ENCODE measurements around the gene HDGFL1. TPM values are rescaled to one million over a fixed set of nuclear protein-coding genes. Genes with fewer than 3 reads are reported as not detected.

Gene HDGFL1
- polyA plus RNA-seq, 2 of the 4 experiments (the other 2 are of a cell fraction) = not detected

GRCh38 chr6:22580337-22580736, 11.0 kb downstream of the HDGFL1 start:
- no peak overlapping the region for H3K27ac ChIP-seq
- DNase-seq (ENCODE audit: low read depth in 1 of 2, low spot score in 1 of 2) (no peak), FAIRE-seq (no peak), ATAC-seq (no peak)
- H3K4me2 ChIP-seq = no peak overlapping the region
- no peaks in the 10 kb centered on the region for H3K9me3 ChIP-seq
- ChIA-PET POLR2A (no interaction called here), CTCF (no interaction called here)
- no peak overlapping the region for H3K4me3 ChIP-seq
- no peaks in the 10 kb centered on the region for H3K4me1 ChIP-seq
- TF ChIP-seq MYC (IDR thresholded peaks at IDR 0.05; ENCODE audit: borderline replicate concordance, low read length) (no peak), PHF8 (IDR thresholded peaks at IDR 0.05; ENCODE audit: borderline replicate concordance, low read depth) (no peak), CBX8 (IDR thresholded peaks at IDR 0.05) (no peak), EHMT2 (IDR thresholded peaks at IDR 0.05; ENCODE audit: low read depth) (no peak), EHF (CRISPR knock-in tag; IDR thresholded peaks at IDR 0.05) (no peak), ZFP36 (IDR thresholded peaks at IDR 0.05; ENCODE audit: borderline replicate concordance, partially characterized antibody) (no peak), POLR2AphosphoS2 (conservative IDR thresholded peaks at IDR 0.05; ENCODE audit: low read length) (no peak), CEBPB (IDR thresholded peaks at IDR 0.05) (no peak), CHD4 (IDR thresholded peaks at IDR 0.05; ENCODE audit: borderline replicate concordance) (no peak), HOXB13 (CRISPR knock-in tag; IDR thresholded peaks at IDR 0.05; ENCODE audit: low read depth) (no peak)
- TF ChIP-seq, protein P1, sequence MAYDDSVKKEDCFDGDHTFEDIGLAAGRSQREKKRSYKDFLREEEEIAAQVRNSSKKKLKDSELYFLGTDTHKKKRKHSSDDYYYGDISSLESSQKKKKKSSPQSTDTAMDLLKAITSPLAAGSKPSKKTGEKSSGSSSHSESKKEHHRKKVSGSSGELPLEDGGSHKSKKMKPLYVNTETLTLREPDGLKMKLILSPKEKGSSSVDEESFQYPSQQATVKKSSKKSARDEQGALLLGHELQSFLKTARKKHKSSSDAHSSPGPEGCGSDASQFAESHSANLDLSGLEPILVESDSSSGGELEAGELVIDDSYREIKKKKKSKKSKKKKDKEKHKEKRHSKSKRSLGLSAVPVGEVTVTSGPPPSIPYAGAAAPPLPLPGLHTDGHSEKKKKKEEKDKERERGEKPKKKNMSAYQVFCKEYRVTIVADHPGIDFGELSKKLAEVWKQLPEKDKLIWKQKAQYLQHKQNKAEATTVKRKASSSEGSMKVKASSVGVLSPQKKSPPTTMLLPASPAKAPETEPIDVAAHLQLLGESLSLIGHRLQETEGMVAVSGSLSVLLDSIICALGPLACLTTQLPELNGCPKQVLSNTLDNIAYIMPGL (CRISPR knock-in tag; IDR thresholded peaks at IDR 0.05; ENCODE audit: borderline replicate concordance) = no peak
- 64% methylated on average over 5 of the region's 5 CpGs for WGBS (ENCODE audit: missing lambda C conversion rate)

GRCh38 chr6:22582417-22583205, 13.2 kb downstream of the HDGFL1 start:
- Histone ChIP-seq H3K4me3 (no peak overlapping the region), H3K9me3 (no peaks in the 10 kb centered on the region), H3K4me1 (no peaks in the 10 kb centered on the region), H3K27ac (no peak overlapping the region), H3K4me2 (no peak overlapping the region)
- ChIA-PET CTCF (no interaction called here), POLR2A (no interaction called here)
- WGBS (ENCODE audit: missing lambda C conversion rate) = 75% methylated on average over 4 of the region's 4 CpGs
- ATAC-seq = no peak
- no peak for FAIRE-seq
- no peak for DNase-seq (ENCODE audit: low read depth in 1 of 2, low spot score in 1 of 2)
- TF ChIP-seq, protein P1 (CRISPR knock-in tag; IDR thresholded peaks at IDR 0.05; ENCODE audit: borderline replicate concordance) = no peak
- TF ChIP-seq HOXB13 (CRISPR knock-in tag; IDR thresholded peaks at IDR 0.05; ENCODE audit: low read depth) = no peak
- no peak for TF ChIP-seq ZSCAN20 (CRISPR knock-in tag; IDR thresholded peaks at IDR 0.05)
- no peak for TF ChIP-seq CHD2 (IDR thresholded peaks at IDR 0.05; ENCODE audit: low read length, partially characterized antibody)
- peak; percentile 27 for TF ChIP-seq MAFK (IDR thresholded peaks at IDR 0.05; ENCODE audit: partially characterized antibody)
- no peak for TF ChIP-seq RARB (CRISPR knock-in tag; IDR thresholded peaks at IDR 0.05)

- Histone ChIP-seq H3K4me3 (no peak overlapping the region), H3K4me2 (no peak overlapping the region), H3K9me3 (no peaks in the 10 kb centered on the region), H3K27ac (no peak overlapping the region), H3K4me1 (no peaks in the 10 kb centered on the region)
- POLR2A ChIA-PET = no interaction called here
- WGBS (ENCODE audit: missing lambda C conversion rate) = 59% methylated on average over 5 of the region's 5 CpGs
- ATAC-seq (no peak), DNase-seq (ENCODE audit: low read depth in 1 of 2, low spot score in 1 of 2) (no peak), FAIRE-seq (no peak)
- CTCF ChIA-PET = no interaction called here
- TF ChIP-seq ELK1 (IDR thresholded peaks at IDR 0.05; ENCODE audit: low read depth, low read length) (no peak), JUN (IDR thresholded peaks at IDR 0.05) (no peak), E2F6 (IDR thresholded peaks at IDR 0.05; ENCODE audit: borderline replicate concordance, low read depth) (no peak), GATA3 (IDR thresholded peaks at IDR 0.05; ENCODE audit: borderline replicate concordance) (no peak), ZC3H11A (IDR thresholded peaks at IDR 0.05) (no peak), NFE2L2 (conservative IDR thresholded peaks at IDR 0.05; ENCODE audit: low read length) (no peak), CHD4 (IDR thresholded peaks at IDR 0.05; ENCODE audit: borderline replicate concordance) (no peak), PHF8 (IDR thresholded peaks at IDR 0.05; ENCODE audit: borderline replicate concordance, low read depth) (no peak), NR3C1 (IDR thresholded peaks at IDR 0.05) (no peak), FOXS1 (CRISPR knock-in tag; IDR thresholded peaks at IDR 0.05) (no peak), HOXB13 (CRISPR knock-in tag; IDR thresholded peaks at IDR 0.05; ENCODE audit: low read depth) (no peak)
- TF ChIP-seq, protein P2, sequence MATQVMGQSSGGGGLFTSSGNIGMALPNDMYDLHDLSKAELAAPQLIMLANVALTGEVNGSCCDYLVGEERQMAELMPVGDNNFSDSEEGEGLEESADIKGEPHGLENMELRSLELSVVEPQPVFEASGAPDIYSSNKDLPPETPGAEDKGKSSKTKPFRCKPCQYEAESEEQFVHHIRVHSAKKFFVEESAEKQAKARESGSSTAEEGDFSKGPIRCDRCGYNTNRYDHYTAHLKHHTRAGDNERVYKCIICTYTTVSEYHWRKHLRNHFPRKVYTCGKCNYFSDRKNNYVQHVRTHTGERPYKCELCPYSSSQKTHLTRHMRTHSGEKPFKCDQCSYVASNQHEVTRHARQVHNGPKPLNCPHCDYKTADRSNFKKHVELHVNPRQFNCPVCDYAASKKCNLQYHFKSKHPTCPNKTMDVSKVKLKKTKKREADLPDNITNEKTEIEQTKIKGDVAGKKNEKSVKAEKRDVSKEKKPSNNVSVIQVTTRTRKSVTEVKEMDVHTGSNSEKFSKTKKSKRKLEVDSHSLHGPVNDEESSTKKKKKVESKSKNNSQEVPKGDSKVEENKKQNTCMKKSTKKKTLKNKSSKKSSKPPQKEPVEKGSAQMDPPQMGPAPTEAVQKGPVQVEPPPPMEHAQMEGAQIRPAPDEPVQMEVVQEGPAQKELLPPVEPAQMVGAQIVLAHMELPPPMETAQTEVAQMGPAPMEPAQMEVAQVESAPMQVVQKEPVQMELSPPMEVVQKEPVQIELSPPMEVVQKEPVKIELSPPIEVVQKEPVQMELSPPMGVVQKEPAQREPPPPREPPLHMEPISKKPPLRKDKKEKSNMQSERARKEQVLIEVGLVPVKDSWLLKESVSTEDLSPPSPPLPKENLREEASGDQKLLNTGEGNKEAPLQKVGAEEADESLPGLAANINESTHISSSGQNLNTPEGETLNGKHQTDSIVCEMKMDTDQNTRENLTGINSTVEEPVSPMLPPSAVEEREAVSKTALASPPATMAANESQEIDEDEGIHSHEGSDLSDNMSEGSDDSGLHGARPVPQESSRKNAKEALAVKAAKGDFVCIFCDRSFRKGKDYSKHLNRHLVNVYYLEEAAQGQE (IDR thresholded peaks at IDR 0.05) = no peak
These were observed 13.9 kb downstream of the HDGFL1 start for GRCh38 chr6:22583230-22583629.
